ENCODE data around the gene KRT3. TPM values are rescaled to one million over a fixed set of nuclear protein-coding genes. Genes with fewer than 3 reads are reported as not detected.

KRT3 gene
- total and polyA plus RNA-seq, 8 donors: 0.53 TPM; not detected in 7

DNA sequence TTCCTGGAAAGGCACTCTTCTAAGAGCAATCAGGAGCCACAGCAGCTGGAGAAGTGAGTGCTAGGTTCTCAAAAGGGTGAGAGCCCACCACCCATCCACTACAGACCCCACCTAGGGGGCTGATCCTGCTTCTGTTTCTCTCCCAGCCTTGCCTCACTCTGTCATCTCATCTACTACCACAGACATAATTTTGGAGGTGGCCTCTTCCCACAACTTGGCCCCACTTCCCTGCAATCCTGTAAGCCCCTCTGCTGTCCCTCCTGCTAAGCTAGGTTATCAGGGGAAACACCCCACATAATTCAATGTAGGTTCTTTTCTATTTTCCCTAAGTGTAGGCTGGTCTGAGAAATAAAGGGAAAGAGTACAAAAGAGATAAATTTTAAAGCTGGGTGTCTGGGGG is 35.3 kb downstream of the KRT3 start:
- intact Hi-C loops (cut with DNase I; ENCODE audit: low total_unique reads): no loop called here
- no peak for DNase-seq
- no peak overlapping the region for H3K4me3 ChIP-seq
- no peaks in the 10 kb centered on the region for H3K36me3 ChIP-seq
- H3K27me3 ChIP-seq: peaks cover 0 to 26% (median 5%) of the 10 kb centered on the region in 3 donors
- H3K9me3 ChIP-seq: peaks cover 8 to 33% (median 24%) of the 10 kb centered on the region in 4 donors
- no peaks in the 10 kb centered on the region for H3K4me1 ChIP-seq
- no peak overlapping the region for H3K27ac ChIP-seq
- TF ChIP-seq EP300 (IDR thresholded peaks at IDR 0.05) (no peak), POLR2AphosphoS5 (IDR thresholded peaks at IDR 0.05) (no peak), POLR2A (IDR thresholded peaks at IDR 0.05) (no peak)
- TF ChIP-seq, protein P1, sequence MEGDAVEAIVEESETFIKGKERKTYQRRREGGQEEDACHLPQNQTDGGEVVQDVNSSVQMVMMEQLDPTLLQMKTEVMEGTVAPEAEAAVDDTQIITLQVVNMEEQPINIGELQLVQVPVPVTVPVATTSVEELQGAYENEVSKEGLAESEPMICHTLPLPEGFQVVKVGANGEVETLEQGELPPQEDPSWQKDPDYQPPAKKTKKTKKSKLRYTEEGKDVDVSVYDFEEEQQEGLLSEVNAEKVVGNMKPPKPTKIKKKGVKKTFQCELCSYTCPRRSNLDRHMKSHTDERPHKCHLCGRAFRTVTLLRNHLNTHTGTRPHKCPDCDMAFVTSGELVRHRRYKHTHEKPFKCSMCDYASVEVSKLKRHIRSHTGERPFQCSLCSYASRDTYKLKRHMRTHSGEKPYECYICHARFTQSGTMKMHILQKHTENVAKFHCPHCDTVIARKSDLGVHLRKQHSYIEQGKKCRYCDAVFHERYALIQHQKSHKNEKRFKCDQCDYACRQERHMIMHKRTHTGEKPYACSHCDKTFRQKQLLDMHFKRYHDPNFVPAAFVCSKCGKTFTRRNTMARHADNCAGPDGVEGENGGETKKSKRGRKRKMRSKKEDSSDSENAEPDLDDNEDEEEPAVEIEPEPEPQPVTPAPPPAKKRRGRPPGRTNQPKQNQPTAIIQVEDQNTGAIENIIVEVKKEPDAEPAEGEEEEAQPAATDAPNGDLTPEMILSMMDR (IDR thresholded peaks at IDR 0.05): no peak

DNA sequence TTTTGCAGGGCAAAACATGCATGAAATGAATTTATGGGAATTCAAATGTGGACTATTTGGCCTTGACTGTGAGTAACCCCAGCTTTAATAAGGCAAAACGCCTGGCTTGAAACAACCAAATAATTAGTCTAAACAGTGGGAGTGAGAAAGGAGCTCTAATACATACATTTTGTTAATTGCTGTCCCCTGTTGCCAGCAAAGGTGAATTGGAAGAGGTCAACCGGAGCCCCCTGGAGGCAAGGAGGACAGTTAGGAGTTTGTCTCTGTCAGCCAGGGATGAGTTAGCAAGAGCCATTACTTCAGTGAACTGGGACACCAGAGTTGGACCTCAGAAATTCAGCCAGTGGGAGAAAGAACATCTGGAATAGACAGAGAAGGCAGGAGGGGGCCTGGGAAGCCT is 36.2 kb downstream of the KRT3 start:
- TF ChIP-seq EP300 (IDR thresholded peaks at IDR 0.05): no peak
- no peak for TF ChIP-seq POLR2AphosphoS5 (IDR thresholded peaks at IDR 0.05)
- TF ChIP-seq, protein P1 (IDR thresholded peaks at IDR 0.05): no peak
- TF ChIP-seq POLR2A (IDR thresholded peaks at IDR 0.05): no peak
- no peaks in the 10 kb centered on the region for H3K36me3 ChIP-seq
- 48 to 70% (median 58%) methylated on average over 2 of the region's 2 CpGs for WGBS, 5 donors
- H3K4me1 ChIP-seq: no peaks in the 10 kb centered on the region
- DNase-seq: no peak
- intact Hi-C loops (cut with DNase I; ENCODE audit: low total_unique reads): no loop called here
- H3K9me3 ChIP-seq: peaks cover 8 to 33% (median 24%) of the 10 kb centered on the region in 4 donors
- no peak overlapping the region for H3K4me3 ChIP-seq
- H3K27me3 ChIP-seq: peaks cover 0 to 34% (median 5%) of the 10 kb centered on the region in 3 donors
- no peak overlapping the region for H3K27ac ChIP-seq

DNA sequence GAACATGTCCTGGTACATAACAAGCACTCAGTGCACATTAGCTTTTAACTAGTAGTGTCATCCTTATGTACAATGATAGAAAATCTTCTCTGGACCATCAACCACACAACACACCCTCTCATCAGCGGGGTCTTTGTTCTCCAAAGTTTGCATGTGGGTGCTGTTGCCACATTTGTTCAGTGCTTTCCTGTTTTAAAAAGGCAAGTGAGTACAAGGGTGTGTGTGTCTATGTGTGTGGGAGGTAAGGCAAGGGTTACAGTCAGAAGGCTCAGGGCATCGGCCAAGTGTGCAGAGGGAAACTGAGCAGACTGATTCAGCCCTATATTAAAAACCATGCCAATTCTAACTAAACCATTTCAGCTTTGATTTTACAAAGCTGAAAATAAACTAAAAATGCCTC is 36.7 kb downstream of the KRT3 start:
- Histone ChIP-seq H3K27ac (no peak overlapping the region), H3K9me3 (peaks cover 8 to 33% (median 24%) of the 10 kb centered on the region in 4 donors), H3K4me1 (no peaks in the 10 kb centered on the region), H3K4me3 (no peak overlapping the region), H3K27me3 (peaks cover 0 to 38% (median 5%) of the 10 kb centered on the region in 3 donors), H3K36me3 (no peaks in the 10 kb centered on the region)
- TF ChIP-seq, protein P1 (IDR thresholded peaks at IDR 0.05): no peak
- TF ChIP-seq POLR2AphosphoS5 (IDR thresholded peaks at IDR 0.05) (no peak), POLR2A (IDR thresholded peaks at IDR 0.05) (no peak), EP300 (IDR thresholded peaks at IDR 0.05) (no peak)
- no peak for DNase-seq
- intact Hi-C loops (cut with DNase I; ENCODE audit: low total_unique reads): no loop called here
- WGBS, 5 donors: 28 to 55% (median 48%) methylated on average over 2 of the region's 2 CpGs

DNA sequence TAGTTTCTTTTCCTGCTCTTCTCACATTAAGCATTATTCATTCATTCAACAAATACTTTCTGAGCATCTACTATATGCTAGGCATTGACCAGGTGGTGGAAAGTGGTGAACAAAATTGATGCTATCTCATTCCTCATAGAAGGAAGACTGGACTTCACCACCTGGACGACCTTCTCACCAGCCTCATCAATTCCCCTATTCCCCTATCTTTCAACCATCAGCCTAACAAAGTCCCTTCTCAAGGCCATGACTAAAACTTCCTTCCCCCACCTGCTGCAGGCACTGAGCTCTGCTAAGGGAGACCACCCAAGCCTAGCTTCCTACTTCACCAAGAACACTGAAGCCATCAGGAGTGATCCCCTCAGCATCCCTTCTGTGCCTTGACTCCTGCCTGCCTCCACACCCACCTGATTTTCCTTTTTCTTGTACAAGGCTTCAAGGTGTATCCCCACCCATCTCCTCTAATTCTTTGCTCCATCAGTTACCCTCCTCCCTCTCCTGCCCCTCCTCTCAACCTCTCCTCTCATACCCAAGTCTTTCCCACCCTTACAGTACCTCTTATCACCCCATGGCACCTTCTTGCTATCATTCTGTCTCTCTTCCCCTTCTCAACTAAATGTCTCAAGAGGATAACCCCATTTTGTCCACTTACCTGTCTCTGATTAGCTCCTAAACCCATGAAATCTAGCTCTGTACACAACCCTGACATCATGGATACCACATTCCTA is 38.3 kb downstream of the KRT3 start:
- Histone ChIP-seq H3K9me3 (peaks cover 8 to 30% (median 24%) of the 10 kb centered on the region in 4 donors), H3K4me1 (no peaks in the 10 kb centered on the region), H3K27me3 (peaks cover 0 to 51% (median 5%) of the 10 kb centered on the region in 3 donors), H3K36me3 (no peaks in the 10 kb centered on the region), H3K27ac (no peak overlapping the region), H3K4me3 (no peak overlapping the region)
- intact Hi-C loops (cut with DNase I; ENCODE audit: low total_unique reads): no loop called here
- TF ChIP-seq POLR2A (IDR thresholded peaks at IDR 0.05) (no peak), EP300 (IDR thresholded peaks at IDR 0.05) (no peak), POLR2AphosphoS5 (IDR thresholded peaks at IDR 0.05) (no peak)
- TF ChIP-seq, protein P1 (IDR thresholded peaks at IDR 0.05): no peak
- no peak for DNase-seq
- WGBS, 5 donors: 15 to 33% (median 18%) methylated on average over 1 of the region's 1 CpG

All from stomach (tissue), 9 donors.